HG02623 (cell line): ENCODE measurements around the gene CDKL2.

Experiments
- ATAC-seq: cut with Tn5 transposase; IDR thresholded peaks from one replicate; pipeline ENCODE4 v1.9.1; 2021; ENCODE audit warnings: moderate library complexity; ENCODE audit not compliant: unreplicated experiment

Gene CDKL2

GRCh38 chr4:75643651-75644050 is 13.3 kb upstream of the CDKL2 start:
- no peak for ATAC-seq

GRCh38 chr4:75639124-75639695 is 8.9 kb upstream of the CDKL2 start:
- no peak for ATAC-seq

- ATAC-seq = no peak
Measured at GRCh38 chr4:75637827-75638226, 7.5 kb upstream of the CDKL2 start.

- ATAC-seq = no peak
Measured at GRCh38 chr4:75637176-75637575, 6.8 kb upstream of the CDKL2 start.

GRCh38 chr4:75634951-75635350 is 4.6 kb upstream of the CDKL2 start:
- ATAC-seq = no peak

GRCh38 chr4:75634281-75634680 is 4.0 kb upstream of the CDKL2 start:
- no peak for ATAC-seq

- no peak for ATAC-seq
Measured at GRCh38 chr4:75633846-75634245, 3.5 kb upstream of the CDKL2 start.

GRCh38 chr4:75630937-75631329 is 605 bp upstream of the CDKL2 start:
- no peak for ATAC-seq

GRCh38 chr4:75629239-75629638 is 1.1 kb downstream of the CDKL2 start:
- ATAC-seq = no peak

- ATAC-seq = no peak
Measured at GRCh38 chr4:75623026-75623425, 7.3 kb downstream of the CDKL2 start.

- no peak for ATAC-seq
Measured at GRCh38 chr4:75621715-75622114, 8.6 kb downstream of the CDKL2 start.

- no peak for ATAC-seq
Measured at GRCh38 chr4:75612306-75612705, 18.0 kb downstream of the CDKL2 start.

GRCh38 chr4:75605928-75606327 is 24.4 kb downstream of the CDKL2 start:
- ATAC-seq = no peak

GRCh38 chr4:75599647-75600046 is 30.7 kb downstream of the CDKL2 start:
- no peak for ATAC-seq

GRCh38 chr4:75598390-75598789 is 31.9 kb downstream of the CDKL2 start:
- no peak for ATAC-seq

GRCh38 chr4:75596061-75596460 is 34.3 kb downstream of the CDKL2 start:
- no peak for ATAC-seq

- ATAC-seq = no peak
Measured at GRCh38 chr4:75593393-75593792, 36.9 kb downstream of the CDKL2 start.

GRCh38 chr4:75584067-75584466 is 46.3 kb downstream of the CDKL2 start:
- no peak for ATAC-seq

- ATAC-seq = no peak
Measured at GRCh38 chr4:75567725-75568124, 62.6 kb downstream of the CDKL2 start.

- no peak for ATAC-seq
Measured at GRCh38 chr4:75566911-75567310, 63.4 kb downstream of the CDKL2 start.

GRCh38 chr4:75565481-75565880 is 64.8 kb downstream of the CDKL2 start:
- no peak for ATAC-seq

GRCh38 chr4:75564023-75564422 is 66.3 kb downstream of the CDKL2 start:
- ATAC-seq = no peak

GRCh38 chr4:75561789-75562188 is 68.5 kb downstream of the CDKL2 start:
- no peak for ATAC-seq

- ATAC-seq = no peak
Measured at GRCh38 chr4:75557696-75558095, 72.6 kb downstream of the CDKL2 start.
